K562 (cell line): Measurements from ENCODE around the gene DMRTC1. TPM values are rescaled to one million over a fixed set of nuclear protein-coding genes. Genes with fewer than 3 reads are reported as not detected.
"Not testable (repeated sequence)": the region's sequence is repeated elsewhere in the genome, so short reads cannot be mapped to it uniquely, and the experiment has no call there.

Experiments used
- ATAC-seq: fragments of 200-7000 bp; cut with Tn5 transposase; 3 replicates; pipeline ENCODE4 v1.9.1; 2020; ENCODE audit warnings: moderate library complexity
- BruUV-seq: library from RNA; stranded (reverse); fragments of 400-500 nt; replicated peaks from 2 replicates; lab custom pipeline; 2021; lab: Mats Ljungman, UMichigan
- CTCF ChIA-PET: fragments of 300-600 bp; formaldehyde crosslinking; extraction: SDS; loops from one replicate; lab custom pipeline; 2021; ENCODE audit warnings: low intra/inter-chr PET ratio; lab: Yijun Ruan, JAX
- POLR2A ChIA-PET: fragments of 300-600, 350-650 bp; sonication (Branson Sonifier 250); formaldehyde crosslinking; extraction: SDS; loops from one replicate; lab custom pipeline; 2021; ENCODE audit warnings: antibody characterized with exemption, inconsistent platforms; lab: Yijun Ruan, JAX
- DNase-seq, 4 experiments: peaks; one replicate each; pipeline versions ENCODE4 v3.0.0 to v3.0.0-alpha.2; 2011 to 2018; ENCODE audit warnings: low spot score in 3 of 4, mixed read lengths in 3 of 4; ENCODE audit errors: extremely low read depth in 1 of 4
- FAIRE-seq: peaks from 2 replicates; lab custom pipeline; 2011; peaks lifted over from hg19 to GRCh38; lab: Jason Lieb, UNC
- H2AFZ ChIP-seq: 2 replicates; pipeline ENCODE4 v1.6.0; 2011; ENCODE audit warnings: low read depth, low read length, control low read depth, inconsistent platforms
- H3K27ac ChIP-seq: fragments of 200-600 bp; 3 replicates; pipeline ENCODE4 v1.8.0; 2011; ENCODE audit warnings: low read depth, mild to moderate bottlenecking, control low read depth, inconsistent platforms, low read length, moderate library complexity, mixed read lengths; ENCODE audit errors: extremely low read depth
- H3K27me3 ChIP-seq, 2 experiments: fragments of 300-600 bp in 1 of 2; 2 replicates in 1 of 2; 3 replicates in 1 of 2; pipeline versions ENCODE4 v1.6.0 to v1.8.0; 2011; ENCODE audit warnings: inconsistent platforms in 2 of 2, low read length in 2 of 2, mild to moderate bottlenecking in 1 of 2, mixed read lengths in 1 of 2, moderate library complexity in 1 of 2; ENCODE audit not compliant: control insufficient read depth in 2 of 2, insufficient read depth in 2 of 2
- H3K36me3 ChIP-seq: fragments of 300-600 bp; 3 replicates; pipeline ENCODE4 v1.8.0; 2011; ENCODE audit warnings: mild to moderate bottlenecking, low read length, inconsistent platforms; ENCODE audit not compliant: control insufficient read depth, insufficient read depth
- H3K4me1 ChIP-seq, 2 experiments: fragments of 200-600 bp in 1 of 2; replicated peaks in 1 of 2; 2 replicates in 1 of 2; 3 replicates in 1 of 2; pipeline versions ENCODE4 v1.5.1 to v1.8.0; 2011; ENCODE audit warnings: inconsistent platforms in 2 of 2, low read length in 2 of 2, mild to moderate bottlenecking in 1 of 2, mixed read lengths in 1 of 2, moderate library complexity in 1 of 2; ENCODE audit not compliant: control insufficient read depth in 2 of 2, insufficient read depth in 2 of 2
- H3K4me2 ChIP-seq: 2 replicates; pipeline ENCODE4 v1.6.1; 2011; ENCODE audit warnings: low read length, control low read depth, inconsistent platforms, mixed read lengths; ENCODE audit not compliant: insufficient read depth
- H3K4me3 ChIP-seq: fragments of 200-600 bp; sonication (generic), shearing (Covaris generic); 2 replicates; pipeline ENCODE4 v1.5.1; 2016; ENCODE audit warnings: control low read depth, inconsistent platforms
- H3K79me2 ChIP-seq: fragments of 200-600 bp; 3 replicates; pipeline ENCODE4 v1.8.0; 2011; ENCODE audit warnings: low read length, inconsistent platforms; ENCODE audit not compliant: control insufficient read depth, insufficient read depth
- H3K9ac ChIP-seq, 2 experiments: 2 replicates each; pipeline versions ENCODE4 v1.6.0 to v1.6.1; 2011; ENCODE audit warnings: low read depth in 2 of 2, low read length in 2 of 2, control low read depth in 1 of 2, inconsistent platforms in 1 of 2, mild to moderate bottlenecking in 1 of 2, mixed read lengths in 1 of 2; ENCODE audit not compliant: insufficient read depth in 1 of 2
- H3K9me1 ChIP-seq: one replicate; pipeline ENCODE4 v1.6.0; 2011; ENCODE audit warnings: inconsistent platforms, mild to moderate bottlenecking, low read length, moderate library complexity; ENCODE audit not compliant: control insufficient read depth, insufficient read depth
- H3K9me3 ChIP-seq: replicated peaks from 2 replicates; pipeline ENCODE4 v1.5.1; 2011; ENCODE audit warnings: low read depth, low read length, inconsistent platforms; ENCODE audit not compliant: control insufficient read depth, insufficient read depth
- H4K20me1 ChIP-seq: replicated peaks from 2 replicates; pipeline ENCODE4 v1.6.1; 2011; ENCODE audit warnings: low read length, inconsistent platforms, mixed read lengths; ENCODE audit not compliant: control insufficient read depth, insufficient read depth
- WGBS: fragments of 100-300 bp; shearing (Covaris generic); methylation state at CpG from one replicate; pipeline ENCODE4 v1.1.6; 2016; ENCODE audit warnings: low coverage, mixed read lengths; ENCODE audit not compliant: insufficient coverage; ENCODE audit errors: missing lambda C conversion rate; 5-methylcytosine and 5-hydroxymethylcytosine counted together
- in situ Hi-C: fragments of 300-500 bp; cut with MboI; formaldehyde crosslinking; loops from 4 replicates; pipeline ENCODE4 v1.15.0; 2018; ENCODE audit warnings: inconsistent platforms, mixed read lengths
- intact Hi-C: fragments of 100-400 bp; cut with micrococcal nuclease; formaldehyde crosslinking; loops from 2 replicates; pipeline ENCODE4 v1.14.2; 2022
- polyA plus RNA-seq, 8 experiments: library from polyadenylated mRNA; depleted of rRNA in 4 of 8; stranded (reverse) in 5 of 8; unstranded in 3 of 8; fragments of >200 nt; fragmentation: Nextera tagmentation in 2 of 8; fragmentation: Illumina TruSeq in 1 of 8; extraction: Ambion mirVana in 2 of 8; extraction: Trizol in 1 of 8; gene quantifications; 2 replicates each; pipeline versions ENCODE4 v1.2.1 to v1.2.3, GENCODE V29; 2011 to 2014; ENCODE audit warnings: inconsistent platforms in 1 of 8, missing spikeins in 1 of 8
- total RNA-seq, 7 experiments: library from RNA; depleted of rRNA in 6 of 7; stranded (reverse); fragments of >200 nt in 6 of 7; fragmentation: Illumina TruSeq in 2 of 7; extraction: Trizol in 2 of 7; gene quantifications; 2 replicates each; pipeline versions ENCODE4 v1.2.1 to v1.2.3, GENCODE V29; 2011 to 2021; ENCODE audit warnings: low replicate concordance in 1 of 7

The DMRTC1 gene
- total and polyA plus RNA-seq, 9 of the 15 experiments (the other 6 are each of a cell fraction or from before 2014, with no cell fraction given): not detected

DNA sequence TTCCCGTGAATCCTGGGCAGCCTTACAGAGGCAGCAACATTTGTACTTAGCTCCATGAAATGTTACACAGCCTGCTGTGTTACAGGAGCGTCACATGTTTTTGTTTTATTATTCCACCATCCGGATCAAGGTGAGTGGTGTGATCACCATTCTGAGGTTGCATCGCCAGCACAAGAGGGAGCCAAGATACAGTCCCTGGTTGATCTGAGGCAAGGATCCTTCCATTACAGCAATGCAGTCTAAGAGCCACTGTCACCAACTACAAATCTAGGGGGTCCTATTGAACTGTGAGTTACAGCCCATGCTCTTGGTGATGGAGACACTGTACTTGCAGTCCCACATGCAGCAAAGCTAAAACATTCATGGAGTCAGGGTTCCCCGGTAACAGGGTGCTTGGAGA, 27.5 kb downstream of the DMRTC1 start:
- not testable (repeated sequence) for H3K4me3 ChIP-seq

DNA sequence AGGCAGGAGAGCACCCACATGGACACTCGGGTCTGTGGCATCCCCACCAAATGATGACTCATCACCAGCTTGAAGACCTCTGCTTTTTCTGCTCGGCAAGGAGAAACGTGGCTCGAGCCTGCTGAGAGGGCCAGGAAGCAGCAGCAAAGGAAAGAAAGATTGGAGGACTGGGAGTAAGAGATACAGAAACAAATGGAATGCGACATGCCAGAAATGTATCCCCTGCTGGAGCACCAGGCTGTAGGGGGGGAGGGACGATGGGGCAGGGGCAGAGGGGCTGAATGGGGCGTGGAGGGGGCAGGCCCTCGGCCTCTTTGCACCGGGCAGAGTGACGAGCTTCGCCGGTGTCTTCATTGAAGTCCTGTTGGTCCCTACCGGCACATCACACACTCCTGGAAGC, 31.3 kb downstream of the DMRTC1 start, which contains the start of gene FAM236C:
Gene FAM236C (plus strand): TSS at position 301 of the 400 bp plus-strand sequence. CDS start 100 bp downstream, outside the sequence.
- H3K79me2 ChIP-seq, FAIRE-seq, H3K9ac ChIP-seq, DNase-seq, intact Hi-C loops, POLR2A ChIA-PET, in situ Hi-C loops, H4K20me1 ChIP-seq, H3K27me3 ChIP-seq, H3K27ac ChIP-seq, H3K9me1 ChIP-seq, H3K4me3 ChIP-seq, H3K9me3 ChIP-seq, H3K4me1 ChIP-seq, H2AFZ ChIP-seq, H3K36me3 ChIP-seq, CTCF ChIA-PET, H3K4me2 ChIP-seq, ATAC-seq, BruUV-seq: not testable (repeated sequence)
- WGBS: no CpG with 5 or more reads among the region's 13 CpGs

More for the DNA sequence above, 27.5 kb downstream of the DMRTC1 start:
- H3K9ac ChIP-seq, H3K9me3 ChIP-seq, H3K4me2 ChIP-seq, DNase-seq, intact Hi-C loops, POLR2A ChIA-PET, H3K27ac ChIP-seq, H4K20me1 ChIP-seq, H3K79me2 ChIP-seq, CTCF ChIA-PET, H2AFZ ChIP-seq, FAIRE-seq, BruUV-seq, H3K36me3 ChIP-seq, H3K9me1 ChIP-seq, H3K4me1 ChIP-seq, H3K27me3 ChIP-seq, in situ Hi-C loops, ATAC-seq: not testable (repeated sequence)
- WGBS: 0% methylated on average over 2 of the region's 5 CpGs

DNA sequence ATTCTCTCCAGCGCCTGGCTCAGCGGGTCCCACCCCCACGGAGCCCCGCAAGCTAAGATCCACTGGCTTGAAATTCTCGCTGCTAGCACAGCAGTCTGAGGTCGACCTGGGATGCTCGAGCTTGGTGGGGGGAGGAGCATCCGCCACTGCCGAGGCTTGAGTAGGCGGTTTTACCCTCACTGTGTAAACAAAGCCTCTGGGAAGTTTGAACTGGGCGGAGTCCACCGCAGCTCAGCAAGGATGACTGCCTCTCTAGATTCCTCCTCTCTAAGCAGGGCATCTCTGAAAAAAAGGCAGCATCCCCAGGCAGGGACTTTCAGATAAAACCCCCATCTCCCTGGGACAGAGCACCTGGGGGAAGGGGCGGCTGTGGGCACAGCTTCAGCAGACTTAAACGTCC, 53.9 kb downstream of the DMRTC1 start:
- intact Hi-C loops, POLR2A ChIA-PET, ATAC-seq, H3K27me3 ChIP-seq, H3K27ac ChIP-seq, H4K20me1 ChIP-seq, CTCF ChIA-PET, DNase-seq, BruUV-seq, H3K4me1 ChIP-seq, in situ Hi-C loops, FAIRE-seq, H3K9me1 ChIP-seq, H3K9ac ChIP-seq, H3K4me2 ChIP-seq, H2AFZ ChIP-seq, H3K79me2 ChIP-seq, H3K4me3 ChIP-seq, H3K9me3 ChIP-seq, H3K36me3 ChIP-seq: not testable (repeated sequence)
- WGBS: no CpG with 5 or more reads among the region's 14 CpGs

DNA sequence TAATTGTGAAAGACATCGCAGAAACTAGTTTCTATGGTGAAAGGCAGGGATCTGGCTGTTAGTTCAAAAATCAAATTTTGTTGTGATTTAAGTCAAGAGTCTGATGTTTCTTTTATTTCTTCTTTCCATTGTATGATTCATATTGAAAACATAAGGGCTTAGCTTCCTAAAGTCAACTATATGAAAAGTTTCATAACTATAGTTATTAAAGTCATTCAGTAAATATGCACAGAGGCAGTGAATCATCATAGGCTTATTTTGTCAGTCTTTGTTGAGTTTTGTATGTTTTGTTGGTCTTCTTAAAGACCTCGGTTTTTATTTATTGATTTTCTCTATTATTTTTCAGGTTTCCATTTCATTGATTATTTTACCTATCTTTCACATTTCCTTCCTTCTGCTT, 60.7 kb downstream of the DMRTC1 start:
- H3K79me2 ChIP-seq, H3K4me2 ChIP-seq, H3K9me3 ChIP-seq, H3K27me3 ChIP-seq, FAIRE-seq, H3K27ac ChIP-seq, H4K20me1 ChIP-seq, H3K4me3 ChIP-seq, CTCF ChIA-PET, H3K36me3 ChIP-seq, intact Hi-C loops, H3K9ac ChIP-seq, H3K4me1 ChIP-seq, DNase-seq, H2AFZ ChIP-seq, H3K9me1 ChIP-seq, POLR2A ChIA-PET, ATAC-seq, BruUV-seq, in situ Hi-C loops: not testable (repeated sequence)
- WGBS: no CpG with 5 or more reads among the region's 2 CpGs
